Stomach smooth muscle (tissue), 2 donors: ENCODE results near the gene CEP112.

Experiments used
- H3K27ac ChIP-seq: one replicate; pipeline ENCODE4 v1.7.0; 2013; ENCODE audit warnings: mild to moderate bottlenecking, low read length, inconsistent platforms
- H3K27me3 ChIP-seq, 2 donors: one replicate each; pipeline ENCODE4 v1.7.0; 2013; ENCODE audit warnings: low read length in 2 of 2; ENCODE audit not compliant: insufficient read depth in 2 of 2, control insufficient read depth in 1 of 2
- H3K36me3 ChIP-seq, 2 donors: one replicate each; pipeline ENCODE4 v1.7.0; 2013; ENCODE audit warnings: low read length in 2 of 2; ENCODE audit not compliant: control insufficient read depth in 2 of 2, insufficient read depth in 2 of 2
- H3K4me1 ChIP-seq: one replicate; pipeline ENCODE4 v1.7.0; 2013; ENCODE audit warnings: low read length; ENCODE audit not compliant: control insufficient read depth, insufficient read depth
- H3K4me3 ChIP-seq, 2 donors: one replicate each; pipeline ENCODE4 v1.7.0; 2013; ENCODE audit warnings: low read length in 2 of 2
- H3K9ac ChIP-seq, 2 donors: one replicate each; pipeline ENCODE4 v1.7.0; 2013; ENCODE audit warnings: low read length in 2 of 2, mild to moderate bottlenecking in 1 of 2
- H3K9me3 ChIP-seq, 2 donors: one replicate each; pipeline ENCODE4 v1.7.0; 2013; ENCODE audit warnings: low read length in 2 of 2; ENCODE audit not compliant: control insufficient read depth in 2 of 2
- donor health status: healthy.
- donor health status: Pancreatic carcinoma.

CEP112 gene

GRCh38 chr17:65679165-65679845 is 512.6 kb downstream of the CEP112 start:
- Histone ChIP-seq H3K27me3 (no peaks in the 10 kb centered on the region), H3K27ac (no peak overlapping the region), H3K9me3 (no peaks in the 10 kb centered on the region), H3K4me3 (no peak overlapping the region), H3K4me1 (no peaks in the 10 kb centered on the region), H3K36me3 (no peaks in the 10 kb centered on the region), H3K9ac (no peak overlapping the region)

GRCh38 chr17:65678546-65678945 is 513.4 kb downstream of the CEP112 start:
- Histone ChIP-seq H3K27me3 (no peaks in the 10 kb centered on the region), H3K27ac (no peak overlapping the region), H3K36me3 (no peaks in the 10 kb centered on the region), H3K9me3 (no peaks in the 10 kb centered on the region), H3K4me1 (no peaks in the 10 kb centered on the region), H3K4me3 (no peak overlapping the region), H3K9ac (peak overlapping the region in 1 of 2 donors; percentile 13)

- Histone ChIP-seq H3K4me3 (no peak overlapping the region), H3K9ac (no peak overlapping the region), H3K27ac (no peak overlapping the region)
These were observed 514.0 kb downstream of the CEP112 start for GRCh38 chr17:65677932-65678331.

GRCh38 chr17:65674246-65675045 is 517.5 kb downstream of the CEP112 start:
- H3K9me3 ChIP-seq: no peaks in the 10 kb centered on the region
- no peaks in the 10 kb centered on the region for H3K4me1 ChIP-seq
- no peak overlapping the region for H3K4me3 ChIP-seq
- no peaks in the 10 kb centered on the region for H3K27me3 ChIP-seq
- H3K27ac ChIP-seq: no peak overlapping the region
- H3K36me3 ChIP-seq: no peaks in the 10 kb centered on the region
- no peak overlapping the region for H3K9ac ChIP-seq

More at GRCh38 chr17:65677932-65678331, 514.0 kb downstream of the CEP112 start:
- H3K36me3 ChIP-seq: no peaks in the 10 kb centered on the region
- H3K4me1 ChIP-seq: no peaks in the 10 kb centered on the region
- no peaks in the 10 kb centered on the region for H3K27me3 ChIP-seq
- no peaks in the 10 kb centered on the region for H3K9me3 ChIP-seq

- Histone ChIP-seq H3K4me3 (no peak overlapping the region), H3K27me3 (no peaks in the 10 kb centered on the region), H3K36me3 (no peaks in the 10 kb centered on the region), H3K27ac (no peak overlapping the region), H3K4me1 (no peaks in the 10 kb centered on the region), H3K9ac (no peak overlapping the region), H3K9me3 (no peaks in the 10 kb centered on the region)
These were observed 521.1 kb downstream of the CEP112 start for GRCh38 chr17:65670667-65671371.

- H3K4me3 ChIP-seq: no peak overlapping the region
- no peaks in the 10 kb centered on the region for H3K4me1 ChIP-seq
- H3K9me3 ChIP-seq: no peaks in the 10 kb centered on the region
- no peak overlapping the region for H3K9ac ChIP-seq
- H3K36me3 ChIP-seq: no peaks in the 10 kb centered on the region
- H3K27me3 ChIP-seq: no peaks in the 10 kb centered on the region
- H3K27ac ChIP-seq: no peak overlapping the region
These were observed 523.7 kb downstream of the CEP112 start for GRCh38 chr17:65668211-65668610.

- Histone ChIP-seq H3K36me3 (no peaks in the 10 kb centered on the region), H3K27ac (no peak overlapping the region), H3K4me3 (no peak overlapping the region), H3K9me3 (no peaks in the 10 kb centered on the region), H3K9ac (no peak overlapping the region), H3K27me3 (no peaks in the 10 kb centered on the region), H3K4me1 (no peaks in the 10 kb centered on the region)
These were observed 524.3 kb downstream of the CEP112 start for GRCh38 chr17:65667656-65668055.

GRCh38 chr17:65666876-65667321 is 525.0 kb downstream of the CEP112 start:
- H3K9me3 ChIP-seq: no peaks in the 10 kb centered on the region
- H3K9ac ChIP-seq: no peak overlapping the region
- no peak overlapping the region for H3K27ac ChIP-seq
- no peaks in the 10 kb centered on the region for H3K36me3 ChIP-seq
- H3K4me3 ChIP-seq: no peak overlapping the region
- no peaks in the 10 kb centered on the region for H3K27me3 ChIP-seq
- H3K4me1 ChIP-seq: no peaks in the 10 kb centered on the region

- Histone ChIP-seq H3K27ac (no peak overlapping the region), H3K36me3 (no peaks in the 10 kb centered on the region), H3K9me3 (no peaks in the 10 kb centered on the region), H3K4me3 (no peak overlapping the region), H3K9ac (no peak overlapping the region), H3K27me3 (no peaks in the 10 kb centered on the region), H3K4me1 (no peaks in the 10 kb centered on the region)
These were observed 526.0 kb downstream of the CEP112 start for GRCh38 chr17:65665966-65666365.

- no peak overlapping the region for H3K27ac ChIP-seq
These were observed 527.2 kb downstream of the CEP112 start for GRCh38 chr17:65664696-65665095.

More at GRCh38 chr17:65664696-65665095, 527.2 kb downstream of the CEP112 start:
- H3K36me3 ChIP-seq: no peaks in the 10 kb centered on the region
- H3K9me3 ChIP-seq: no peaks in the 10 kb centered on the region
- H3K9ac ChIP-seq: no peak overlapping the region
- no peaks in the 10 kb centered on the region for H3K4me1 ChIP-seq
- H3K4me3 ChIP-seq: no peak overlapping the region
- H3K27me3 ChIP-seq: no peaks in the 10 kb centered on the region
